Calu3 (cell line): Measurements from ENCODE around the gene OR2L2. TPM values are rescaled to one million over a fixed set of nuclear protein-coding genes. Genes with fewer than 3 reads are reported as not detected.
"Not testable (repeated sequence)": the region's sequence is repeated elsewhere in the genome, so short reads cannot be mapped to it uniquely, and the experiment has no call there.

Source experiments
- BruUV-seq: library from RNA; stranded (reverse); fragments of 400-500 nt; replicated peaks from 2 replicates; lab custom pipeline; 2021; lab: Mats Ljungman, UMichigan
- CTCF ChIA-PET: fragments of 300-600 bp; sonication (Branson Sonifier 250); formaldehyde crosslinking; loops from one replicate; lab custom pipeline; 2022; ENCODE audit warnings: antibody characterized with exemption; lab: Charles Lee
- DNase-seq: peaks from one replicate; pipeline ENCODE4 v3.0.0; 2022
- H3K27ac Mint-ChIP-seq: one replicate; pipeline ENCODE4 v1.8.0; 2022; ENCODE audit warnings: mixed read lengths; ENCODE audit not compliant: unreplicated experiment
- H3K27me3 Mint-ChIP-seq: one replicate; pipeline ENCODE4 v1.8.0; 2022; ENCODE audit warnings: mixed read lengths; ENCODE audit not compliant: unreplicated experiment
- H3K36me3 Mint-ChIP-seq: one replicate; pipeline ENCODE4 v1.8.0; 2022; ENCODE audit warnings: mild to moderate bottlenecking, moderate library complexity, mixed read lengths; ENCODE audit not compliant: insufficient read depth, unreplicated experiment
- H3K4me1 Mint-ChIP-seq: one replicate; pipeline ENCODE4 v1.8.0; 2022; ENCODE audit warnings: mild to moderate bottlenecking, low read depth, mixed read lengths; ENCODE audit not compliant: unreplicated experiment
- H3K4me3 Mint-ChIP-seq: one replicate; pipeline ENCODE4 v1.8.0; 2022; ENCODE audit warnings: mild to moderate bottlenecking, low read depth, moderate library complexity, mixed read lengths; ENCODE audit not compliant: unreplicated experiment
- H3K9me3 Mint-ChIP-seq: one replicate; pipeline ENCODE4 v1.8.0; 2022; ENCODE audit warnings: low read depth, mixed read lengths; ENCODE audit not compliant: unreplicated experiment
- CTCF ChIP-seq: fragments of 200-600 bp; IDR thresholded peaks from one replicate; pipeline ENCODE4 v1.8.0; 2022; ENCODE audit warnings: antibody characterized with exemption; ENCODE audit not compliant: unreplicated experiment
- intact Hi-C: fragments of 100-400 bp; cut with micrococcal nuclease; formaldehyde crosslinking; loops from one replicate; pipeline ENCODE4 v1.10.0; 2022; ENCODE audit not compliant: unreplicated experiment
- total RNA-seq: library from RNA; stranded (reverse); gene quantifications from 2 replicates; pipeline ENCODE4 v1.2.3, GENCODE V29; 2022

Gene OR2L2
- total RNA-seq, 1 experiment from 2014 or later = 0.21 TPM

GRCh38 chr1:248055261-248055660 is 25.4 kb downstream of the OR2L2 start:
- Mint-ChIP-seq H3K27me3 (no peaks in the 10 kb centered on the region), H3K4me3 (no peak overlapping the region), H3K27ac (no peak overlapping the region), H3K9me3 (peaks cover 21% of the 10 kb centered on the region), H3K4me1 (no peaks in the 10 kb centered on the region), H3K36me3 (no peaks in the 10 kb centered on the region)
- no peak for DNase-seq
- CTCF ChIA-PET = no interaction called here
- BruUV-seq = no TSS peak
- intact Hi-C loops = no loop called here
- TF ChIP-seq CTCF = no peak

- CTCF ChIA-PET = no interaction called here
- no peaks in the 10 kb centered on the region for H3K27me3 Mint-ChIP-seq
- no peaks in the 10 kb centered on the region for H3K36me3 Mint-ChIP-seq
- intact Hi-C loops = no loop called here
- no peaks in the 10 kb centered on the region for H3K4me1 Mint-ChIP-seq
- TF ChIP-seq CTCF = no peak
- peaks cover 20% of the 10 kb centered on the region for H3K9me3 Mint-ChIP-seq
- no TSS peak for BruUV-seq
- no peak overlapping the region for H3K27ac Mint-ChIP-seq
- no peak for DNase-seq
- no peak overlapping the region for H3K4me3 Mint-ChIP-seq
Measured at GRCh38 chr1:248065071-248065470, 35.2 kb downstream of the OR2L2 start.

GRCh38 chr1:248065604-248066003 is 35.7 kb downstream of the OR2L2 start:
- Mint-ChIP-seq H3K9me3 (peaks cover 22% of the 10 kb centered on the region), H3K4me3 (no peak overlapping the region), H3K27me3 (no peaks in the 10 kb centered on the region), H3K36me3 (no peaks in the 10 kb centered on the region), H3K27ac (no peak overlapping the region), H3K4me1 (no peaks in the 10 kb centered on the region)
- no peak for TF ChIP-seq CTCF
- DNase-seq = no peak
- no TSS peak for BruUV-seq
- intact Hi-C loops = no loop called here
- CTCF ChIA-PET = no interaction called here

GRCh38 chr1:248083864-248084263 is 54.0 kb downstream of the OR2L2 start:
- H3K27me3 Mint-ChIP-seq, H3K27ac Mint-ChIP-seq, H3K4me3 Mint-ChIP-seq, intact Hi-C loops, H3K4me1 Mint-ChIP-seq, CTCF ChIA-PET, DNase-seq, H3K36me3 Mint-ChIP-seq, BruUV-seq: not testable (repeated sequence)
- H3K9me3 Mint-ChIP-seq = peaks cover 18% of the 10 kb centered on the region

Other genes with a start within 250 kb of the OR2L2 start
- not detected in 2 replicates for gene OR14A16, start 206.0 kb upstream of the OR2L2 start, total RNA-seq
- gene OR11L1, start 188.2 kb upstream of the OR2L2 start, total RNA-seq = not detected in 2 replicates
- not detected in 2 replicates for gene TRIM58, start 172.9 kb upstream of the OR2L2 start, total RNA-seq
- not detected in 2 replicates for gene OR2W3, start 134.5 kb upstream of the OR2L2 start, total RNA-seq
- gene OR2T8, start 109.8 kb upstream of the OR2L2 start, total RNA-seq = not detected in 2 replicates
- gene OR2AJ1, start 105.2 kb upstream of the OR2L2 start, total RNA-seq = not detected in 2 replicates
- gene OR2L8, start 81.2 kb upstream of the OR2L2 start, total RNA-seq = not detected in 2 replicates
- not detected in 2 replicates for gene OR2AK2, start 64.8 kb upstream of the OR2L2 start, total RNA-seq
- not detected in 2 replicates for gene OR2L5, start 16.4 kb upstream of the OR2L2 start, total RNA-seq
- not detected in 2 replicates for gene OR2L3, start 16.8 kb downstream of the OR2L2 start, total RNA-seq
- gene OR2L13, start 65.1 kb downstream of the OR2L2 start, total RNA-seq = not detected in 2 replicates
- gene OR2M5, start 115.1 kb downstream of the OR2L2 start, total RNA-seq = not detected in 2 replicates
- gene OR2M2, start 144.8 kb downstream of the OR2L2 start, total RNA-seq = not detected in 2 replicates
- not detected in 2 replicates for gene OR2M3, start 167.2 kb downstream of the OR2L2 start, total RNA-seq
- not detected in 2 replicates for gene OR2M4, start 201.3 kb downstream of the OR2L2 start, total RNA-seq
- not detected in 2 replicates for gene OR2T33, start 247.9 kb downstream of the OR2L2 start, total RNA-seq